ENCODE results near the gene STRBP.

DNA sequence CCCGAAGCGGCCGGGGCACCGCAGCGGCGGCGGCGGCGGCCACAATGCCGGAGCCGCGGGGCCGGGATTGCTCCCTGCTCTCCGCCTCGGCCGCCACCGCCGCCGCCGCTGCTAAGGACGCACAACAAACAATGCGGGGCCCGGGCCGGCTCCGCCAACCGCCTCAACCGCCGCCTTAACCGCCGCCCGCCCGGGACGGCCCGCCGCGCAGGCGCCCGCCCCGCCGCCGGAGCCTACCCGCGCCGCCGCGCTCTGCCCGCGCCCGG is 254 bp downstream of the STRBP start:
- TF ChIP-seq POLR2AphosphoS5 (IDR thresholded peaks at IDR 0.05; ENCODE audit: low read depth, low read length) (no peak), TAF1 (IDR thresholded peaks at IDR 0.05; ENCODE audit: borderline replicate concordance, insufficient read depth, low read length) (no peak)

Data from PFSK-1 (cell line).